DMS114 treated with DMSO at 0.1 percent for 48 hours (cell line): ENCODE results near the gene RIOK1.
A peak's percentile ranks its signal among the peaks of the same experiment; 100 is the strongest.
"Not testable (repeated sequence)": the region's sequence is repeated elsewhere in the genome, so short reads cannot be mapped to it uniquely, and the experiment has no call there.

Experiments used
- DNase-seq: peaks from one replicate; lab custom pipeline; 2025; ENCODE audit not compliant: unreplicated experiment; lab: John Stamatoyannopoulos, UW

RIOK1 gene

DNA sequence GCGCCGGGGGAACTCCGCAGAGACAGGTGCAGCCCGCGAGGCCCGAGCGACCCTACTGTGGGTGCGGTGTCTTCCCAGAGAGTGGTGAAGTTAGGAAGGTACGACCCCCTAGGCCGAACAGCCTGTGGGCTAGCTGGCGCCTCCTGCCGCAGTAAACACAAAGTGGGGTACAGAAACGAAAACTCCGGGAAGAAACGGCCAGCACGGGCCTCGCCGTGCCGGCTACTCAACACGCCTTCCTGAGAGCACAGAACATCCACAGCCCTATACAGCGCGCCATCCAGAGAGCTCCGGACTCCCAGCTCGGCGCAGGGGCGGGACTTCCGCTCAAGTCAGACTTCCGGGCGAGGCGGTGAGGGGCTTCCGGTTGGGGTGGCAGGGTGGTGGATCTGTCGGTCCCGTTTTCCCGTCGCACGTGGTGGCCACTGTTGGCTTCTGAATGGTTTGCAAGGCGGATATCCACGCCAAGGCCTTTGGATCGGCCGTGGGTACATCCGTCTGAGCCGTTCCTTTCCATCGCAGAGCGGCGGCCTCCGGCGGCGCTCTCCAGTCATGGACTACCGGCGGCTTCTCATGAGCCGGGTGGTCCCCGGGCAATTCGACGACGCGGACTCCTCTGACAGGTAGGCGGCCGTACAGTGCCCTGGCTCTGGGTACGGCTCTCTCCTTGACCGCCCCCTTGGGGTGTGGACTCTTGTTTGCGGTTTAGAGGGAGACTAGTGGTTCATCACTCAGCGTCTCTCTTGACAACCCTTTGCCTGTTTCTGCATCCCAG lies at the start of gene RIOK1, which contains the start of gene CAGE1:
Gene RIOK1, plus strand, starts transcription at position 358 of the 775 bp plus-strand sequence. Its CDS starts 195 bp downstream, at position 553.
Gene CAGE1, minus strand, starts transcription at position 292 of the 775 bp plus-strand sequence. CDS start 2,569 bp downstream, outside the sequence.
- peak; percentile 90 for DNase-seq

DNA sequence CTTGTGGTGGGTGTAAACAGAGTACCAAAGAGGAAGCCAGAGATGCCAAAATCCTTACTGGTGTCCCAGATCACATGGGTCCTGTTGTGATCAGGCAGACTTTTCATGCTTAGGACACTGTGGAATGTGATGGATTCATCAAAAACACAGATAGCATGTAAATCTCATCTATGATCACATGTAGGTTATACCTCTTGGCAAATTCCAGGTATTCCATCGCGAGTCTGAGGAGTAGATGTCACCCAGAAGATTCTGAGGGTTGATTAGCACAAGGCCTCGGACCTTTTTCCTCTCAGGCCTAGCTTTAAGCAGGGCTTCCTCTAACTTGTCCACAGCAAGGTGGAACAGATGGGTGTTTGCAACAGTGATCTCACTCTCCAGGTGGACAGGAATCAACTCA lies 48.3 kb upstream of the RIOK1 start:
- DNase-seq: no peak

DNA sequence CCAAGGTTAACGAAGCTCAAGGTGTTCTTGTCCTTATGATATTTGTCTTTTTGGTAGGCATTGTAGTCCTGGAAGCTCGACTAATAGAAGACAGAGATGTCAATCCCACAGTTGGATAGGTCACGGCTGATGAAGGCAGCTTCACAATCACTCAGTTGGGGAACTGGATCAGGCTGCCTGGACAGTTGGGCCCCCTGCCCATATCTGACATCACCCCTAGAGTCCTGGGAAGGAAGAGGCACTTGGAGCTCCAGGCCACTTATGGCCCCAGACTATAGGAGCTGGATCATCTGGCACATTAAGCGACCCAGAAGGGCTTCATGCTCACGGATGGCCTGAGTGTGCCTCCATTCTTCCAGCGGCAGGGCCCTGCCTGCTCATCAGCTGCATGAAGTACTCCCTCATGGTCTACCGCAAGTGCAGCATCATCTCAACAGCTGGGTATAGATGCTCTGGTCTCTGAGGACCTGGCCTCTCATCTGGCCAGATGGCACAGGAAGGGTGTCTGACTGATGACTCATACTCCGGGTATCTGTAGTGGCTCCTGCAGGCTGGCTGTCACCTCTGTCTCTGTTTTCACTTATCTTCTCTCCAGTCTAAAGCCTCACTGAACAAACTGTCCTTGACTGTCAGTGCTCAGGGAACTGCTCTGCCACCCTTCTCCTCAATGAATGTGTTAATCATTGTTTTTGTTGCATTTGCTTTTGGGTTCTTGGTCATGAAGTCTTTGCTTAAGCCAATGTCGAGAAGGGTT lies 47.4 kb upstream of the RIOK1 start:
- no peak for DNase-seq

DNA sequence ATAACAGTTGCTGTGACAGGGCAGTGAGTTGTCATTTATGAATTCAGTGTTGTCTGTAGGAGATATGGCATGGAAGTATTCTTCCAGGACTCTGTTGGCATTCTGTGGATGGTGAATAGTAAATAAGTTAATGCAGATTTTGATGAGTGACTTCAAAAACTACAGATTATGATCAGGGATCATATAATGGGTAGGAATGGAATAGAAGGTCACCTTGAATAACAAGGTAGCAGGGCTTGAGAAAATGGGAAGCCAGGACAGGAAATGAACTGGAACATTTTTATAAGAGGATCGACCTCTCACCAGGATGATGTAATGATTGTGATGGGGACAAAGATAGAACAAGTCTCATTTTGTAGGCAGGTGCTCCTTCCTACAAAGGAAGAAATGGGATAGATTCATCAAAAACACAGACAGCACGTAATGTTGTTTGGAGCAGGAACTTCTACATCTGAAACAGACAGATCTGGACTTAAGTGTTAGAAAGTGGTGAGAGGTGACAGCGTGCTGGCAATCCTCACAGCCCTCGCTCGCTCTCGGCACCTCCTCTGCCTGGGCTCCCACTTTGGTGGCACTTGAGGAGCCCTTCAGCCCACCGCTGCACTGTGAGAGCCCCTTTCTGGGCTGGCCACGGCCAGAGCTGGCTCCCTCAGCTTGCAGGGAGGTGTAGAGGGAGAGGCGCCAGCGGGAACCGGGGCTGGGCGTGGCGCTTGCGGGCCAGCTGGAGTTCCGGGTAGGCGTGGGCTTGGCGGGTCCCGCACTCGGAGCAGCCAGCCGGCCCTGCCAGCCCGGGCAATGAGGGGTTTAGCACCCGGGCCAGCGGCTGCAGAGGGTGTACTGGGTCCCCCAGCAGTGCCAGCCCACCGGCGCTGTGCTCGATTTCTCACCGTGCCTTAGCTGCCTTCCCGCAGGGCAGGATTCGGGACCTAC lies 45.8 kb upstream of the RIOK1 start:
- DNase-seq: no peak

DNA sequence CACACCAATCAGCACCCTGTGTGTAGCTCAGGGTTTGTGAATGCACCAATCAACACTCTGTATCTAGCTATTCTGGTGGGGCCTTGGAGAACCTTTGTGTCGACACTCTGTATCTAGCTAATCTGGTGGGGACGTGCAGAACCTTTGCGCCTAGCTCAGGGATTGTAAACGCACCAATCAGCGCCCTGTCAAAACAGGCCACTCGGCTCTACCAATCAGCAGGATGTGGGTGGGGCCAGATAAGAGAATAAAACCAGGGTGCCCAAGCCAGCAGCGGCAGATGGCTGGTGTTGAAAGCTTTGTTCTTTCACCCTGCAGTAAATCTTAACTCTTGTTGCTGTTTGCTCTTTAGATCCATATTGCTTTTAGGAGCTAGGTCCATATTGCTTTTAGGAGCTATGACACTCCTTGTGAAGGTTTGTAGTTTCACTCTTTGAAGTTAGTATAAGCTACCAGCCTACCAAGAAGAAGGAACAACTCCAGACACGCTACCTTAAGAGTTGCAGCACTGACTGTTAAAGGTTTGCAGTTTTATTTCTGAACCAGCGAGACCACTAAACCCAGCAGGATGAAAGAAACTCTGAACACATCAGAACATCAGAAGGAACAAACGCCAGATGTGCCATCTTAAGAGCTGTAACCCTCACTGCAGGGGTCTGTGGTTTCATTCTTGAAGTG lies 44.7 kb upstream of the RIOK1 start:
- DNase-seq: not testable (repeated sequence)

DNA sequence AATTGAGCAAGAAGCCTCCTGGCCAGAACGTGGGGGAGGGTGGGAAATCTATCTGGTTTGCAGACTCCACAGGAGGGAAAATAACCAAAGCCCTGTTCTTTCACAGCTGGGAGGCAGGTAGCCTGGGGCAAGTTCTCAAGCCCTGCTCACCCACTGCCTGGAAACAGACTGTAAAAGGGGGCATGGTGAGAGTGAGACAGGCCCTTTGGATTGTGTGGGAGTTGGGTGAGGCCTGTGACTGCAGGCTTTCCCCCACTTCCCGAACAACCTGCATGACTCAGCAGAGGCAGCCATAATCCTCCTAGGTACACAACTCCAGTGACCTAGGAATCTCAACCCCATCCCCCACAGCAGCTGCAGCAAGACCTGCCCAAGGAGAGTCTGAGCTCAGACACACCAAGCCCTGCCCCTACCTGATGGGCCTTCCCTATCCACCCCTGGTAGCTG lies 42.0 kb upstream of the RIOK1 start:
- not testable (repeated sequence) for DNase-seq

DNA sequence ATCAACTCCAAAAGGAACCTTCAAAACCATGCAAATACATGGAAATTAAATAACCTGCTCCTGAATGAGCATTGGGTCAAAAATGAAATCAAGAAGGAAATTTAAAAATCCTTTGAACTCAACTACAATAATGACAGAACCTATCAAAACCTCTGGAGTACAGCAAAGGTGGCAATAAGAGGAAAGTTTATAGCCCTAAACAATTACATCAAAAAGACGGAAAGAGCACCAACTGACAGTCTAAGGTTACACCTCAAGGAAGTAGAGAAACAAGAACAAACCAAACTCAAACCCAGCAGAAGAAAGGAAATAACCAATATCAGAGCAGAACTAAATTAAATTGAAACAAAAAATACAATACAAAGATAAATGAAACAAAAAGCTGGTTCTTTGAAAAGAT lies 39.0 kb upstream of the RIOK1 start:
- not testable (repeated sequence) for DNase-seq

DNA sequence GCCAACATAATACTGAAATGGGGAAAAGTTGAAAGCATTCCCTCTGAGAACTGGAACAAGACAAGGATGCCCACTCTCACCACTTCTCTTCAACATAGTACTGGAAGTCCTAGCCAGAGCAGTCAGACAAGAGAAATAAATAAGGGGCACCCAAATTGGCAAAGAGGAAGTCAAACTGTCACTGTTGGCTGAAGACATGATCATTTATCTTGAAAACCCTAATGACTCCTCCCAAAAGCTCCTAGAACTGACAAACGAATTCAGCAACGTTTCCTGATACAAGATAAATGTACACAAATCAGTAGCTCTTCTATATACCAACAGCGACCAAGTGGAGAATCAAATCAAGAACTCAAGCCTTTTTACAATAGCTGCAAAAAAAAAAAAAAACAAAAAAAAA lies 37.7 kb upstream of the RIOK1 start:
- not testable (repeated sequence) for DNase-seq

DNA sequence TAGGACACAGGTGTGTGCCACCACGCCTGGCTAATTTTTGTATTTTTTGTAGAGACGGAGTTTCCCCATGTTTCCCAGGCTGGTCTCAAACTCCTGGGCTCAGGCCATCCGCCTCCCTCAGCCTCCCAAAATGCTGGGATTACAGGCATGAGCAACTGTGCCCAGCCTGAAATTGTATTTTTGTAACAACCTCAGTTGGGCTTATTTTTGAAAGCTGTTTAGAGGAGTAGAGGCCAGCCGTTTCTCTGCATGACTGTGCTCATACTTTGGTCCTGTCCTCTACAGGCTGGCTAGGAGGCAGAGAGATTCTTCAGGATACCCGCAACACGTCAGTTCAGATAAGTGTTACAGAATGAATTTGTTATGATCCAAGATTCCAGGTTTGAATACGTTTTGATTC lies 22.2 kb upstream of the RIOK1 start:
- DNase-seq: no peak

DNA sequence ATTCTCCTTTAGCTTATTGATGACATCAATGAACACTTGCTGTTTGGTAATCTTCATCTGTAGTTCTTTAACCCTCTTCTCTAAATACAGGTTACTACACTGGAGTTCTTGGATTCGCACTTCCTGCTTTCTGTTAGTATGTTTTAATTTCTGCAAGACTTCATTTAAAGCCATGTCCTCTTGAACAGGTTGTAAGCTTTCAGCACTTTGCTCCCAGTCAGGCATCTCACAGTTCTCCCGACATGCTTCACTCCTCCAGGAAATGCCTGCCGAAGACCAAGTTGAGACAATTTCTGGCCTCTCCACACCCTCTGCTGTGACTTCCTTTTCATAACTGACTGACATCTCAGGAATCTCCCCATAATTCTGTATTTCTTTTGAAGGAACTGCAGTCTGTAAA lies 15.9 kb upstream of the RIOK1 start:
- DNase-seq: no peak

DNA sequence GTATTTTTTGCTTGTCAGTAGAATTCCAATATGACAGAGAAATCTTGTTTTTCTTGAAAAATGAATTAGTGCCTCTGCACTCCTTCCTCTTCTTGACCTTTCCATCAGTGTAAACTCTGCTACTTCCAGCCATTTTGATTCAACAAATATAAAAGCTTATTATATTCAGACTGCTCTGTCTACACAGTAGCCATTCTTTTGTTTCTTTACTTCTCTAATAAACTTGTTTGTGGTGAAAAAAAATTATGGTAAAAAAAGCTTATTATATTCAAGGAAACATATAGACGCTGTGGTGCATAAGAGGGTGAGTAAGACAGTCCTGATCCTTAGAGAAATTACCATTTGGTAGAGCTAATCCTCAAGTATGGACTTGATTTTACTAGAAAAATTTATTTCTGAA lies 11.6 kb upstream of the RIOK1 start:
- DNase-seq: no peak

DNA sequence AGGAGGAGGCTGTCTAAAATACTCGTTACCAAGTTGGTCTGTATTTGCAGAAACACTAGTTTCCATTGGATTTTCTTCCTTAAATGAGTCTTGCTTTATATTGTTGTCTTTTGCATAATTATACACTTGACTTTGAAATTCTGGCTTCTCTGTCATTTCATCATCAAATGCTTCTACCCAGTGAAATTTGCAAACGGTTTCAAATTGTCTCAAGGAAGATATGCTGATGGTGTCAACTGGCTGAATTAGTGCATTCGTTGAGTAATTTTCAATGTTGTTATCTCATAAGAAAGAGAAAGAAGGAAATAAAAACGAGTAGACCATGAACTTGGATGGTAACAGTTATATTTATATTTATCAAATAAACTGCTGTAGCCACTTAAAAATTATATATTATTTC lies 10.9 kb upstream of the RIOK1 start:
- DNase-seq: no peak

DNA sequence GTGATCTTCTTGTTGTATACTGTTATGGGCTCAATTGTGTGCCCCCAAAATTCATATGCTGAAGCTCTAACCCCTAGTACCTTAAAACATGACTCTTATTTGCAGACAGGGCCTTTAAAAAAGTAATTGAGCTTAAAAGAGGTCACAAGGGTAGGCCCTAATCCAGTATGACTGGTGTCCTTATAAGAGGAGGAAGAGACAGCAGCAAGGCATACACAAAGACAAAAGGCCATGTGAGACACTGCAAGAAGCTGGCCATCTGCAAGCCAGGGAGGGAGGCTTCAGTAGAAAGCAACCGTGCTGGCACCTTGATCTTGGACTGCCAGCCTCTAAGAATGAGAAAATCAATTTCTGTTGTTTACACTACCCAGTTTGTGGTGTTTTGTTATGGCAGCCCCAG lies 8.5 kb upstream of the RIOK1 start:
- DNase-seq: no peak

DNA sequence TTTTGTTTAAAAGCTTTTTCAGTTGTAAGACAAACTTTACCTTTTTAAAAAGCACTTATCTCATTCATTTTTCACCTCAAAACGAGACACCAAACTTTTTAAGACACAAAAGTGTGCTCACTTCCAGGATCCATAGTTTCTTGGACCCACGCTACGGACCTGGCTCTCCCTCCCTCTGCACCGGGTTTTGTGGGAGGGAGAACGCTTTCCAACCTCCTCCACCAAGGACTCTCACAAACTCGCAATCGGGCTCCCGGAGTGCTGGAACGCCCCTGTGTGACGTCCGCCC lies 502 bp upstream of the RIOK1 start:
- DNase-seq: no peak

DNA sequence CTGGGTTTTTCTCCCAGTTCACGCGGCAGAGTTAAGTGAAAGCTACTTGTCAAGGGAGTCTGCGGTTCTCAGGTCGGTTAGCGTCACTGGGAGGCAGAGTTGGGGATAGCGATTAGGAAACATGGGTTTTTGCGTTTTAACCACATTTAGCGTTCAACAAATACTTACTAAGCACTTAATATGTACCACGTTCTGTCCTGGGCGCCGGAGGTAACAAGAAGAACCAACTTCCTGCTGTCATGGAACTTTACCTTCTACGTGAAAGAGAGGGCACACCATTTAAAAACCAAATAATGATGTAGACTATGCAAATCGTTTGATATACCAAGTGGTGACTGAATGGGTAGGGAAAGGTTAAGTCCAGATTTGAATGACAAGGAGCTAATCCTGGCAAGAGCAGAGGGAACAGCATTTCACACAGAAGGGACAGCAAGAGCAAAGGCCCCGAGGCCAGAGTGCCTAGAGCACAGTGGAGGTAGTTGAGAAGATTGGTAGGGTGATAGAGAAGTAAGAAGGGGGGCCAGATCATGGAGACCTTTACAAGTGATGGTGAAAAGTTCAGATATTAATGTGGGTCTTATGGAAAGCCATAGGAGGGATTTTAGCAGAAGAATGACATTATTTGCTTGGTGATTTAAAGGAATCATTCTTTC lies 744 bp downstream of the RIOK1 start:
- no peak for DNase-seq

DNA sequence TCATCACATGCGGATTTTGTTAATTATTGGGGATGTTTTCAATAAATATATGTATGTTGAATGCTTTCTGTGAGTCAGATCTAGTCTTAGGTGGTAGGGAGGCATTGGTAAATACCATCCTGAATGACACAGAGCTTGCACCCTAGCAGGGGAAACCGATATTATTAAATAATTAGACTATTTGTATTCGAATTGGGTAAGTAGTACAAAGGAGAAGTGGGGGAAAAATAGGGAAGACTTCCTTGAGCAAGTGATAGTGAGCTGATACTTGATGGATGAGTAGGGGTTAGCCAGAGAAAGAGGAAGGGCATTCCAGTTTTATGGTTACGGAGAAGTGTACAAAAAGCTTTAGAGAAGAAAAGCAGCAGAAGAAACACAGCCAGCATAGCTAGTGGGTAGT lies 1.5 kb downstream of the RIOK1 start:
- DNase-seq: no peak

DNA sequence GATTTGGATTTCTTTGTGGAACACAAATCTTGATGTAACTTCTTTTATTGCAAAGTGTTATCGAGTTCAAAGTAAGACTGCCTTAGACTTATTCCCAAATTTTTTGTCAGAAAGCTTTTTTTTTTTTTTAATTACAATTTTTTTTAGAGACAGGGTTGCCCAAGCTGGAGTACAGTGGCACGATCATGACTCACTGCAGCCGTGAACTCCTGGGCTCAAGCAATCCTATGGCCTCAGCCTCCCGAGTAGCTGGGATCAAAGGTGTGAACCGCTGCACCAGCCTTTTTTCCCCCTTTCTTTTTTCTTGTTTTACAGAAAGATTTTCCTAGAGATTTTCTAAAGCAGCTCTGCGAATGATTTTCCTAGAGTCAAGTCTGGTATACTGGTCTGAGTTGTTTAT lies 2.8 kb downstream of the RIOK1 start:
- no peak for DNase-seq

DNA sequence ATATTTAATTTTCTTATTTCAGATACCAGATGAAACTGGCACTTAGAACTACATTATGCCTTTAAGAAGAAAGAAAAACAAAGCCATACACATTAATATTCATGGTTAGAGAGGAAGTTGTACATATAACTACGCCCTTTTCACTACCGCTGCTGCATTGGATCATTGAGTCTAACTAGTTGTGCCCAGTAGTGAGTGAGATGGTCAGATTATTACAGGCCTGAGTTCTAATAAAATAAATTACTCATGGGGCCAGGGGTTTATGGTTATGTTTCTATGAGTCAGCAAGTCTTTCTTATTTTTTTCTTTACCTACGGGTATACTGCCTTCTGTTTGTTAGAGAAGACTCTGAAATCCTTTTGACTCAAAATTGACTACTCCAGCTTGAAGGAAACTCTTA lies 11.5 kb downstream of the RIOK1 start:
- DNase-seq: no peak

DNA sequence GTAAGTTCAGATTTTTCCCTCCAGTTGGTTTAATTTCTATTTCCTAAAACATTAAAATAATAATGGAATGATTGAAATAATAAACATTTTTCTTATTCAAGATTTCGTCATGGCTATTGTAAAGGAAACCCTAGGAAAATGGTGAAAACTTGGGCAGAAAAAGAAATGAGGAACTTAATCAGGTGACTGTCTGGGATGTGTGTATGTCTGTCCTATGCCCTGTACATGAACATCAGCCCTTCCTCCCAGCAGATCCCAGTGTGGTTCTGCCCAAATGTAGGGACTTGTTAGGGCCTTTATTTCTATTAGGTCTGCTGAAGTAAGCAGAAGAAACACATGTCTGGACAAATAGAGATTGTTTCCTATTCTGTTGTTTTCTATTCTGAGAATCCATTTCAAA lies 13.1 kb downstream of the RIOK1 start:
- DNase-seq: no peak

DNA sequence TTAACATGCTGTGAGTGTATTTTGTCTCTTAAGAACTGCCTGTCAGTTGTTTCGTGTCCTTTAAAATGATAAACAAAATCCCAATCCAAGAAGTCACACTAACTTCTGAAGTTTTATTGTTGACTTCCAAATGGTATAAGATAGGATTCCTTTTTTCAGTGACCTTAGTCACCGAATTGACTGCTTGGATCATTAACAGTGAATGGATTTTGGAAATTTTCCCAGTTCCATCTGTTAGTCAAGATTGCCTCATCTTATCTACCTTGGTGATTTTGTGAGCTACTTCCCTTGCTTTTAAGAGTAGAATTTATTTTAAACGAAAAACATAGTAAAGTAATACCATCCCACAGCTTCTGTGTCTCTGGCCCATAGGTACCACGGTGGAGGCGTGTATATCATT lies 14.9 kb downstream of the RIOK1 start:
- DNase-seq: no peak
